Gastroesophageal sphincter (tissue), 4 donors: ENCODE results near the gene OTX2. TPM values are rescaled to one million over a fixed set of nuclear protein-coding genes. Genes with fewer than 3 reads are reported as not detected.

Experiments
- ATAC-seq: fragments of 150-250 bp; one replicate; pipeline ENCODE4 v1.9.1; 2016; ENCODE audit warnings: mild to moderate bottlenecking, moderate library complexity
- H3K27ac ChIP-seq, 4 donors: fragments of 200-600 bp; sonication (generic) in 3 of 4; 1 replicate in 3 of 4; 2 replicates in 1 of 4; pipeline ENCODE4 v1.5.1; 2016 to 2019
- H3K27me3 ChIP-seq: fragments of 200-600 bp; sonication (generic); one replicate; pipeline ENCODE4 v1.5.1; 2019
- H3K36me3 ChIP-seq, 2 donors: fragments of 200-600 bp; sonication (generic); one replicate each; pipeline ENCODE4 v1.5.1; 2019; ENCODE audit warnings: control low read depth in 1 of 2
- H3K4me1 ChIP-seq, 3 donors: fragments of 200-600 bp; sonication (generic); 1 replicate in 2 of 3; 2 replicates in 1 of 3; pipeline ENCODE4 v1.5.1; 2016 to 2019; ENCODE audit warnings: control low read depth in 2 of 3
- H3K4me3 ChIP-seq, 2 donors: fragments of 200-600 bp; sonication (generic); one replicate each; pipeline ENCODE4 v1.5.1; 2019; ENCODE audit warnings: mild to moderate bottlenecking in 1 of 2, moderate library complexity in 1 of 2
- H3K9me3 ChIP-seq, 3 donors: fragments of 200-600 bp; sonication (generic); one replicate each; pipeline ENCODE4 v1.5.1; 2017 to 2019; ENCODE audit warnings: control low read depth in 2 of 3
- EP300 ChIP-seq: sonication (generic); formaldehyde crosslinking; IDR thresholded peaks from one replicate; pipeline ENCODE4 v1.6.1; 2017; ENCODE audit warnings: antibody characterized with exemption, mild to moderate bottlenecking
- POLR2A ChIP-seq, 2 donors: fragments of 450-650 bp; IDR thresholded peaks; one replicate each; pipeline ENCODE4 v1.6.1; 2017; ENCODE audit warnings: antibody characterized with exemption in 2 of 2, mild to moderate bottlenecking in 2 of 2, moderate library complexity in 1 of 2
- POLR2AphosphoS5 ChIP-seq: sonication (generic); formaldehyde crosslinking; IDR thresholded peaks from one replicate; pipeline ENCODE4 v1.6.1; 2017; ENCODE audit warnings: antibody characterized with exemption
- whole genome bisulfite sequencing, 2 donors: methylation state at CpG; one replicate each; pipeline ENCODE4 v1.1.5; 2018; ENCODE audit warnings: low coverage in 1 of 2; 5-methylcytosine and 5-hydroxymethylcytosine counted together
- total RNA-seq, 4 donors: library from RNA; depleted of rRNA; stranded (reverse); fragments of >200 nt; gene quantifications; one replicate each; pipeline ENCODE4 v1.1.0, GENCODE V29; 2016
- TF ChIP-seq, protein P1 (sequence below), 4 experiments: fragments of 200-600 bp in 2 of 4; fragments of 450-650 bp in 2 of 4; sonication (generic) in 1 of 4; IDR thresholded peaks; one replicate each; pipeline ENCODE4 v1.5.1; 2017 to 2019; ENCODE audit warnings: antibody characterized with exemption in 4 of 4, mild to moderate bottlenecking in 2 of 4, moderate library complexity in 2 of 4

Gene OTX2
- total RNA-seq, 4 donors from 2014 or later: not detected

DNA sequence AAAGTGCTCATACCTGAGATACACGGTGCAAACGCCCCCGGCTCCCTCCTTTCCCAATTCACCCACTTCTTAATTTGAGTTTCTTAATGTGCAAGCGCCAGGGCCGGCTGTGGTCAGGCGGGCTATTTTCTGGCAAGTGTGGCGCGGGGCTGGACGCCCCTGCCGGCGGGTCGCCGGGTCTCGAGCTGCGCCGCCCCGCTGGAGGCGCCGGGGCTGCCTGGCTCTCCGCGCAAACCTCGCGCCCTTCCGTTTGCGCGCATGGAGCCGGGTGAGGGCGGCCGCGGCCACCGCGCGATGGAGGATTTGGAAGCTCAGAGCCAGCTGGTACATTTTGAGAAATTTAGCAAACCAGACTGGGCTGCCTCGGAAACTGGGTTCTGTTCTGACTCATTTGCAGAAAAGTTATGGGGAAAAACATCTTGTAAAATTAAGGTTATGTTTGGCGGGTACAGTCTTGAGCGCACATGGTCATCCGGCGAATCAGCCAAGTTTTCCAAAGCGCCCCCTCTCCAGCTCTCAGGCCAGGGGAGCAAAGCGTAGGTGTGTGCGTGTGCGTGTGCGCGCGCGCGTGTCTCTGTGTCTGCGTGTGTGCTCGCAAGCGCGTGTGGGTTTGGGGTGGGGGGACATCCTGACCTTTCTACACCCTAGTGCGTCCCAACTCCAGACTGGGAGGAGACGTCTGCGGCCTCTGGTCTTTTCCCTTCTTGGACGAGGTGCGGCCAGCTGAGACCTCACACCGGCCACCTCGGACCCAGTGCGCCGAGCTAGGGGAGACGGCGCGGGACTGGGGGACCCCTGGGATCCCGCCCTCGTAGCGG, 6.5 kb upstream of the OTX2 start:
- Histone ChIP-seq H3K27me3 (peaks cover 95% of the 10 kb centered on the region), H3K4me3 (no peak overlapping the region)
- 0 to 3% methylated on average over 8 to 21 of the region's 66 CpGs for WGBS, 2 donors

DNA sequence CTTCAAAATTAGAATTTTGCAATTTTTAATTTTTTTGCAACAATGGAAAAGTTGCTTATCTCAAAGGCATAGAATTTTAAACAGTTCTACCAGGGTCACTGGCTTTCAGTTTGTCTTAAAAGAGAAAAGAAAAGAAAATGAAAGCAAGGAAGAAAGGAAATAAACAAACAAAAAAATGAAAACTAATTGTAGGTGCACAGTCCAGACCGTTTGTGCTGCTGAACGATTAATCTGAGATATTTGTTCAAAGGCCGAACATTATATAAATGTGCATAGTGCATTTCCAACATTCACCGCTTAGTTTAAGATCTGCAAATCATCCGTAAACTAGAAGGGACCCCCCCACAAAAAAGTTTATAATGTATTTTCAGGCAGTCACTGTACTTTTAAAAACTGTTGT, 5.5 kb upstream of the OTX2 start:
- Histone ChIP-seq H3K27me3 (peaks cover 96% of the 10 kb centered on the region), H3K9me3 (no peaks in the 10 kb centered on the region), H3K36me3 (no peaks in the 10 kb centered on the region), H3K4me1 (peaks cover 0 to 14% (median 0%) of the 10 kb centered on the region in 3 donors), H3K4me3 (no peak overlapping the region), H3K27ac (no peak overlapping the region)
- no peak for ATAC-seq
- TF ChIP-seq POLR2A (IDR thresholded peaks at IDR 0.05) (no peak), POLR2AphosphoS5 (no peak), EP300 (no peak)
- TF ChIP-seq, protein P1, sequence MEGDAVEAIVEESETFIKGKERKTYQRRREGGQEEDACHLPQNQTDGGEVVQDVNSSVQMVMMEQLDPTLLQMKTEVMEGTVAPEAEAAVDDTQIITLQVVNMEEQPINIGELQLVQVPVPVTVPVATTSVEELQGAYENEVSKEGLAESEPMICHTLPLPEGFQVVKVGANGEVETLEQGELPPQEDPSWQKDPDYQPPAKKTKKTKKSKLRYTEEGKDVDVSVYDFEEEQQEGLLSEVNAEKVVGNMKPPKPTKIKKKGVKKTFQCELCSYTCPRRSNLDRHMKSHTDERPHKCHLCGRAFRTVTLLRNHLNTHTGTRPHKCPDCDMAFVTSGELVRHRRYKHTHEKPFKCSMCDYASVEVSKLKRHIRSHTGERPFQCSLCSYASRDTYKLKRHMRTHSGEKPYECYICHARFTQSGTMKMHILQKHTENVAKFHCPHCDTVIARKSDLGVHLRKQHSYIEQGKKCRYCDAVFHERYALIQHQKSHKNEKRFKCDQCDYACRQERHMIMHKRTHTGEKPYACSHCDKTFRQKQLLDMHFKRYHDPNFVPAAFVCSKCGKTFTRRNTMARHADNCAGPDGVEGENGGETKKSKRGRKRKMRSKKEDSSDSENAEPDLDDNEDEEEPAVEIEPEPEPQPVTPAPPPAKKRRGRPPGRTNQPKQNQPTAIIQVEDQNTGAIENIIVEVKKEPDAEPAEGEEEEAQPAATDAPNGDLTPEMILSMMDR (IDR thresholded peaks at IDR 0.05): no peak
- 9 to 14% methylated on average over 5 of the region's 5 CpGs for WGBS, 2 donors

More for the DNA sequence above, 6.5 kb upstream of the OTX2 start:
- H3K4me1 ChIP-seq: peaks cover 0 to 7% (median 0%) of the 10 kb centered on the region in 3 donors
- no peak overlapping the region for H3K27ac ChIP-seq
- no peaks in the 10 kb centered on the region for H3K36me3 ChIP-seq
- no peak for TF ChIP-seq POLR2A (IDR thresholded peaks at IDR 0.05)
- no peak for TF ChIP-seq POLR2AphosphoS5
- H3K9me3 ChIP-seq: no peaks in the 10 kb centered on the region
- no peak for ATAC-seq

DNA sequence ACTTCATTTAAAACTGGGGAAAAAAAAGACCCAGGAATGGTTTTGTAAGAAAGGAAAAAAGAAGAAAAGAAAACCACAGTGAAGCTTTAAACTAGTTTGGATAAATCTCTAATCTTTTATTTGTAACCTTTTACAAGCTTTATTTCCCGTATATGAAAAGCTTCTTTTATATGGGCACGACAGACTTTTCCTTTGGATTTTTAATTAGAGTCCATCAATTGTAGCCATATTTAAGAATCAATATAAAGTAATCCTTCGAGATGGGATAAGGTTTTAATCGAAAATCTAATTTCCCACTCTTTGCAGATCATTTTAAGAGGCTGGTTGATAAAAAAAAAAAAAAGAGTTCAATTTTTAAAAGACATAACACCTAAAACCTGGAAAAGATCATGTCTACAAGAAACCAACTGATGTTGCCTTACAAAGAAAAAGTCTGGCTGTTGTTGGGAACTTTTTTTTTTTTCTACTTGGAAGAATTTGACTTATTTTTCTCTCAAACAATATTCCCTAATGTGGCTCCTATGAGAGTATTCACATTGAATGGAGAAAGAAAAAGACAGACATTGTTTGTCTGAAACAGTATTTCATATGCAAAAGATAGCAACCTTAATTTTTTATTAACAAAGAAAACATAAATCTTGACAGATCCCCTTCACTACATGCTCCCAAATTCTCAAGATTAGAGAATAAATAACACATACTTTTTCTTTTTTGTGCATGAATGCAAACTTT, 4.9 kb upstream of the OTX2 start:
- ATAC-seq: no peak
- peaks cover 97% of the 10 kb centered on the region for H3K27me3 ChIP-seq
- H3K4me3 ChIP-seq: no peak overlapping the region
- H3K4me1 ChIP-seq: peaks cover 0 to 14% (median 0%) of the 10 kb centered on the region in 3 donors
- H3K36me3 ChIP-seq: no peaks in the 10 kb centered on the region
- no peak for TF ChIP-seq POLR2AphosphoS5
- no peak for TF ChIP-seq EP300
- TF ChIP-seq, protein P1 (IDR thresholded peaks at IDR 0.05): no peak
- no peak for TF ChIP-seq POLR2A (IDR thresholded peaks at IDR 0.05)
- no peak overlapping the region for H3K27ac ChIP-seq
- 2% methylated on average over 4 of the region's 4 CpGs for WGBS, 2 donors
- no peaks in the 10 kb centered on the region for H3K9me3 ChIP-seq

DNA sequence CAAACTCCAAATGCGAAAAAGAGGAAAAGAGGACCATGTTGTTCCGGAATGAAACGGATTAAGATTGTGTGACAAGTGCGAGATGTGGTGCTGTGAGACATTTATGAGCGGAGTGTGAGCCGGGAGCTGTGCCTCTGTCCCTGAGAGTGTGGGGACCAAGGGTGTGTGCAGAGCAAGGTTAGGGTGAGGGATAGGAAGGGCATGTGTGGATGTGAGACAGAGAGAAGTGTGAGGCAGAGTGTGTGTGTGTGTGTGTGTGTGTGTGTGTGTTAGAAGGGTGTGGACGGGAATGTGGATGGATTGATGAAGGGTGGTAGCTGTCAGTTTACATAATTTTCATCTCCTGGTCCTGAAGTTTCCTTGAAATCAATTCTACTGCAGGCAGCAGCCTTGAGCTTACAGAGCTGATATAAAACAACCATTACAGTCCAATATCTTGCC, 4.3 kb upstream of the OTX2 start:
- whole genome bisulfite sequencing, 2 donors: 3 to 9% methylated on average over 6 to 7 of the region's 7 CpGs
- Histone ChIP-seq H3K4me1 (peaks cover 0 to 17% (median 0%) of the 10 kb centered on the region in 3 donors), H3K4me3 (no peak overlapping the region), H3K27ac (no peak overlapping the region), H3K27me3 (peaks cover 98% of the 10 kb centered on the region), H3K36me3 (no peaks in the 10 kb centered on the region), H3K9me3 (no peaks in the 10 kb centered on the region)
- TF ChIP-seq, protein P1 (IDR thresholded peaks at IDR 0.05): no peak
- no peak for TF ChIP-seq EP300
- no peak for TF ChIP-seq POLR2A (IDR thresholded peaks at IDR 0.05)
- no peak for TF ChIP-seq POLR2AphosphoS5
- ATAC-seq: no peak

DNA sequence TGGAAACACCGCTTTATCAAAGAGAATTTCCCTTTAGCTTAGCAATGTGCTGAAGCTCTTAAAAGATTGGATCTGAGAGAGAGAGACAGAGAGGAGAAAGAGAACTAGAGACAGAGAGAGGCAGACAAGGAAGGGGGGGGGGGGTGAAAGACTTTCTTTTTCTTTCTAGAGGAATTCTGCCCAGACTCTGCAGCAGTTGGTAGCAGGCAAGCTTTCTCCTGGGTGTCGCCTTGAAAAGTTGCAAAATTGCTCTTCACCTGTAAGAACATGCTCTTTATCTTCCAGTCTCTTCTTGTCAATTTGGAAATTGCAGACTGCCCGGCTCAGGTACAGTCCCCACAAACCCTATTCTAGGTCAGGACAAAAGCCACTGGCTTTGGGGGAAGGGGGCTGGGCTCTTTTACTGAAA, 2.9 kb upstream of the OTX2 start:
- TF ChIP-seq POLR2AphosphoS5 (no peak), EP300 (no peak), POLR2A (IDR thresholded peaks at IDR 0.05) (no peak)
- TF ChIP-seq, protein P1 (IDR thresholded peaks at IDR 0.05): no peak
- 0 to 4% methylated on average over 3 of the region's 3 CpGs for WGBS, 2 donors
- Histone ChIP-seq H3K4me3 (no peak overlapping the region), H3K36me3 (no peaks in the 10 kb centered on the region), H3K4me1 (peaks cover 0 to 31% (median 13%) of the 10 kb centered on the region in 3 donors), H3K27ac (no peak overlapping the region), H3K27me3 (peaks cover 100% of the 10 kb centered on the region), H3K9me3 (no peaks in the 10 kb centered on the region)
- no peak for ATAC-seq
